HCT116 (cell line): Measurements from ENCODE around the gene HEATR3. TPM values are rescaled to one million over a fixed set of nuclear protein-coding genes. Genes with fewer than 3 reads are reported as not detected.

Experiments
- ATAC-seq: fragments of 200-7000 bp; cut with Tn5 transposase; 2 replicates; pipeline ENCODE4 v1.9.1; 2020; ENCODE audit warnings: mild to moderate bottlenecking, moderate library complexity
- BruUV-seq: library from RNA; stranded (reverse); fragments of 400-500 nt; replicated peaks from 2 replicates; lab custom pipeline; 2021; lab: Mats Ljungman, UMichigan
- CTCF ChIA-PET: fragments of 300-600 bp; sonication (Branson Sonifier 250); formaldehyde crosslinking; loops from one replicate; lab custom pipeline; 2021; ENCODE audit warnings: antibody characterized with exemption; lab: Charles Lee
- POLR2A ChIA-PET: fragments of 300-600, 350-600 bp; sonication (Branson Sonifier 250); formaldehyde crosslinking; loops from one replicate; lab custom pipeline; 2021; ENCODE audit warnings: antibody characterized with exemption; lab: Charles Lee
- RAD21 ChIA-PET, 2 experiments: fragments of 300-600 bp; sonication (Branson Sonifier 250); formaldehyde crosslinking; loops; one replicate each; lab custom pipeline; 2023; ENCODE audit warnings: low total read pairs in 2 of 2; ENCODE audit not compliant: uncharacterized antibody in 2 of 2, unreplicated experiment in 2 of 2, low non-redundant PET in 1 of 2; lab: Charles Lee
- DNase-seq: peaks from one replicate; pipeline ENCODE4 v3.0.0-alpha.2; 2010; ENCODE audit warnings: low read depth, low spot score
- H2AFZ ChIP-seq: fragments of 200-600 bp; shearing (Covaris generic), sonication (generic); 2 replicates; pipeline ENCODE4 v1.6.1; 2017; ENCODE audit warnings: low read depth, mixed run types, mixed read lengths, antibody characterized with exemption, low read length; ENCODE audit not compliant: poor library complexity, severe bottlenecking
- H3K27ac ChIP-seq: 2 replicates; pipeline ENCODE4 v1.5.1; 2012; ENCODE audit warnings: low read depth, low read length
- H3K27me3 ChIP-seq: fragments of 200-600 bp; sonication (generic); 2 replicates; pipeline ENCODE4 v1.6.1; 2016; ENCODE audit warnings: mixed run types, low read length, mixed read lengths; ENCODE audit not compliant: insufficient read depth
- H3K36me3 ChIP-seq, 2 experiments: fragments of 200-500 bp in 1 of 2; fragments of 200-600 bp in 1 of 2; sonication (Bioruptor generic) in 1 of 2; sonication (generic) in 1 of 2; 2 replicates each; pipeline versions ENCODE4 v1.5.1 to v1.6.1; 2014 to 2016; ENCODE audit warnings: low read length in 2 of 2, inconsistent platforms in 1 of 2, mixed read lengths in 1 of 2, mixed run types in 1 of 2; ENCODE audit not compliant: insufficient read depth in 2 of 2, control insufficient read depth in 1 of 2
- H3K4me1 ChIP-seq, 2 experiments: fragments of 200-600 bp in 1 of 2; sonication (generic) in 1 of 2; 2 replicates each; pipeline versions ENCODE4 v1.5.1 to v1.6.1; 2012 to 2017; ENCODE audit warnings: low read length in 2 of 2, inconsistent platforms in 1 of 2, mild to moderate bottlenecking in 1 of 2, mixed read lengths in 1 of 2, mixed run types in 1 of 2, moderate library complexity in 1 of 2; ENCODE audit not compliant: insufficient read depth in 2 of 2, control insufficient read depth in 1 of 2
- H3K4me2 ChIP-seq: fragments of 200-600 bp; sonication (generic); 2 replicates; pipeline ENCODE4 v1.6.1; 2017; ENCODE audit warnings: mixed run types, low read length, mixed read lengths
- H3K4me3 ChIP-seq, 2 experiments: fragments of 200-600 bp in 1 of 2; sonication (generic) in 1 of 2; replicated peaks in 1 of 2; 2 replicates each; pipeline ENCODE4 v1.5.1; 2011 to 2016; ENCODE audit warnings: low read length in 2 of 2, control low read depth in 1 of 2, low read depth in 1 of 2, mild to moderate bottlenecking in 1 of 2, mixed read lengths in 1 of 2, mixed run types in 1 of 2
- H3K79me2 ChIP-seq: fragments of 200-600 bp; sonication (generic); 2 replicates; pipeline ENCODE4 v1.6.1; 2017; ENCODE audit warnings: mild to moderate bottlenecking, mixed run types, low read length, moderate library complexity, mixed read lengths; ENCODE audit not compliant: insufficient read depth
- H3K9ac ChIP-seq: fragments of 200-600 bp; sonication (generic); 2 replicates; pipeline ENCODE4 v1.6.1; 2016; ENCODE audit warnings: low read length, mixed read lengths
- H3K9me2 ChIP-seq: fragments of 200-600 bp; sonication (generic), shearing (Covaris generic); 2 replicates; pipeline ENCODE4 v1.6.1; 2017; ENCODE audit warnings: mixed run types, mild to moderate bottlenecking, moderate library complexity; ENCODE audit not compliant: insufficient read depth
- H3K9me3 ChIP-seq, 2 experiments: fragments of 200-500 bp in 1 of 2; fragments of 200-600 bp in 1 of 2; sonication (Bioruptor generic) in 1 of 2; sonication (generic) in 1 of 2; 2 replicates each; pipeline ENCODE4 v1.6.1; 2014 to 2017; ENCODE audit warnings: low read length in 2 of 2, mixed read lengths in 2 of 2, inconsistent platforms in 1 of 2, low read depth in 1 of 2, mild to moderate bottlenecking in 1 of 2, mixed run types in 1 of 2, moderate library complexity in 1 of 2; ENCODE audit not compliant: control insufficient read depth in 1 of 2, insufficient read depth in 1 of 2
- H4K20me1 ChIP-seq: fragments of 200-600 bp; sonication (generic), shearing (Covaris generic); 2 replicates; pipeline ENCODE4 v1.6.1; 2017; ENCODE audit warnings: mixed run types, mild to moderate bottlenecking, moderate library complexity; ENCODE audit not compliant: insufficient read depth
- EGR1 ChIP-seq: IDR thresholded peaks from 2 replicates; pipeline ENCODE4 v1.6.1; 2012; ENCODE audit warnings: low read depth
- JUND ChIP-seq: IDR thresholded peaks from 2 replicates; pipeline ENCODE4 v1.6.1; 2012
- POLR2AphosphoS5 ChIP-seq: IDR thresholded peaks from 2 replicates; pipeline ENCODE4 v1.6.1; 2011; ENCODE audit warnings: mild to moderate bottlenecking, low read depth, low read length, moderate library complexity
- RAD21 ChIP-seq: IDR thresholded peaks from 2 replicates; pipeline ENCODE4 v1.6.1; 2012; ENCODE audit warnings: low read depth, mild to moderate bottlenecking
- SRF ChIP-seq: IDR thresholded peaks from 2 replicates; pipeline ENCODE4 v1.6.1; 2012; ENCODE audit warnings: low read depth
- TCF7L2 ChIP-seq: IDR thresholded peaks from 2 replicates; pipeline ENCODE4 v1.7.0; 2011; ENCODE audit warnings: borderline replicate concordance, inconsistent platforms; ENCODE audit not compliant: insufficient read depth, insufficient read length; ENCODE audit errors: extremely low read depth
- ZNF274 ChIP-seq: fragments of 200-500 bp; sonication (Bioruptor generic); IDR thresholded peaks from 2 replicates; pipeline ENCODE4 v1.6.1; 2014; ENCODE audit warnings: mild to moderate bottlenecking, low read depth, low read length, inconsistent platforms
- intact Hi-C: fragments of 100-400 bp; cut with micrococcal nuclease; formaldehyde crosslinking; loops from 2 replicates; pipeline ENCODE4 v1.10.0; 2022
- total RNA-seq: library from RNA; stranded (reverse); gene quantifications from one replicate; pipeline ENCODE4 v1.2.1, GENCODE V29; 2021; ENCODE audit not compliant: unreplicated experiment
- TF ChIP-seq, protein P1 (sequence below), 3 experiments: fragments of 200-600 bp in 1 of 3; sonication (generic) in 1 of 3; IDR thresholded peaks in 2 of 3; conservative IDR thresholded peaks in 1 of 3; 2 replicates each; pipeline ENCODE4 v1.5.1; 2012 to 2017; ENCODE audit warnings: low read depth in 2 of 3, low read length in 2 of 3, antibody characterized with exemption in 1 of 3, borderline replicate concordance in 1 of 3, control low read depth in 1 of 3, mild to moderate bottlenecking in 1 of 3, mixed read lengths in 1 of 3, mixed run types in 1 of 3, moderate library complexity in 1 of 3; ENCODE audit not compliant: insufficient read depth in 1 of 3
- TF ChIP-seq, protein P2 (sequence below): IDR thresholded peaks from 2 replicates; pipeline ENCODE4 v1.6.1; 2012
- TF ChIP-seq, protein P3 (sequence below): IDR thresholded peaks from 2 replicates; pipeline ENCODE4 v1.6.1; 2012; ENCODE audit warnings: low read depth
- TF ChIP-seq, protein P4 (sequence below): IDR thresholded peaks from 2 replicates; pipeline ENCODE4 v1.6.1; 2011; ENCODE audit warnings: mild to moderate bottlenecking, low read length, moderate library complexity; ENCODE audit not compliant: insufficient replicate concordance; ENCODE audit errors: extremely low read depth

HEATR3 gene
- total RNA-seq, 1 experiment from 2014 or later, result 16.3 TPM

DNA sequence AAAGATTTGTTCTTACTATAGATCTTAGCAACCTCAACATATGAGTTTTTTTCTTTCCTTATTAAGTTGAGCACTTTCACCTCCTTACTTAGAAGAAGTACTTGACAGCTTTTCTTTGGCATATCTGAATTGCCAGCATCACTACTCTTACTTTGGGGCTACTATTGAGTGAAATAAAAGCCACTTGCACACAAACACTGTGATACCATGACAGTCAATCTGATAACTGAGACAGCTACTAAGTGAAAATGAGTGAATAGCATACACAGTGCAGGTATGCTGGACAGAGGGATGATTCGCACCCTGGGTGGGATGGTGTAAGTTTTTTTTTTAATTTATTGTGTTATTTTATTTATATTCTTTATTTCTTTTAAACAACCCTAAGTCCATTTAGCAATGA is 73.8 kb downstream of the HEATR3 start:
- no peak overlapping the region for H3K4me3 ChIP-seq
- no TSS peak for BruUV-seq
- intact Hi-C loops, result loop anchor here (10.0 kb wide), 1 partner anchor 535 kb away; no protein-coding TSS in a partner anchor
- H3K79me2 ChIP-seq, result no peaks in the 10 kb centered on the region
- H4K20me1 ChIP-seq, result no peaks in the 10 kb centered on the region
- no peak for ATAC-seq
- H3K9ac ChIP-seq, result no peak overlapping the region
- H3K27me3 ChIP-seq, result no peaks in the 10 kb centered on the region
- no peaks in the 10 kb centered on the region for H3K36me3 ChIP-seq
- no peak overlapping the region for H3K27ac ChIP-seq
- H2AFZ ChIP-seq, result no peak overlapping the region
- no peak for TF ChIP-seq ZNF274
- TF ChIP-seq SRF, result no peak
- TF ChIP-seq EGR1, result no peak
- no peak for TF ChIP-seq POLR2AphosphoS5
- no peak for TF ChIP-seq TCF7L2
- no peak for TF ChIP-seq RAD21
- TF ChIP-seq, protein P1, sequence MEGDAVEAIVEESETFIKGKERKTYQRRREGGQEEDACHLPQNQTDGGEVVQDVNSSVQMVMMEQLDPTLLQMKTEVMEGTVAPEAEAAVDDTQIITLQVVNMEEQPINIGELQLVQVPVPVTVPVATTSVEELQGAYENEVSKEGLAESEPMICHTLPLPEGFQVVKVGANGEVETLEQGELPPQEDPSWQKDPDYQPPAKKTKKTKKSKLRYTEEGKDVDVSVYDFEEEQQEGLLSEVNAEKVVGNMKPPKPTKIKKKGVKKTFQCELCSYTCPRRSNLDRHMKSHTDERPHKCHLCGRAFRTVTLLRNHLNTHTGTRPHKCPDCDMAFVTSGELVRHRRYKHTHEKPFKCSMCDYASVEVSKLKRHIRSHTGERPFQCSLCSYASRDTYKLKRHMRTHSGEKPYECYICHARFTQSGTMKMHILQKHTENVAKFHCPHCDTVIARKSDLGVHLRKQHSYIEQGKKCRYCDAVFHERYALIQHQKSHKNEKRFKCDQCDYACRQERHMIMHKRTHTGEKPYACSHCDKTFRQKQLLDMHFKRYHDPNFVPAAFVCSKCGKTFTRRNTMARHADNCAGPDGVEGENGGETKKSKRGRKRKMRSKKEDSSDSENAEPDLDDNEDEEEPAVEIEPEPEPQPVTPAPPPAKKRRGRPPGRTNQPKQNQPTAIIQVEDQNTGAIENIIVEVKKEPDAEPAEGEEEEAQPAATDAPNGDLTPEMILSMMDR (IDR thresholded peaks at IDR 0.05 in 2 of 3, conservative IDR thresholded peaks at IDR 0.05 in 1 of 3; ENCODE audit: borderline replicate concordance in 1 of 3, insufficient read depth in 1 of 3, low read depth in 2 of 3, low read length in 2 of 3), result no peak
- TF ChIP-seq, all 23 proteins: peak for 0
- no peak for DNase-seq
- H3K9me3 ChIP-seq, result no peaks in the 10 kb centered on the region
- CTCF ChIA-PET, result no interaction called here
- no peaks in the 10 kb centered on the region for H3K9me2 ChIP-seq
- POLR2A ChIA-PET, result no interaction called here
- RAD21 ChIA-PET, result no interaction called here
- H3K4me1 ChIP-seq, result no peaks in the 10 kb centered on the region
- H3K4me2 ChIP-seq, result no peak overlapping the region

DNA sequence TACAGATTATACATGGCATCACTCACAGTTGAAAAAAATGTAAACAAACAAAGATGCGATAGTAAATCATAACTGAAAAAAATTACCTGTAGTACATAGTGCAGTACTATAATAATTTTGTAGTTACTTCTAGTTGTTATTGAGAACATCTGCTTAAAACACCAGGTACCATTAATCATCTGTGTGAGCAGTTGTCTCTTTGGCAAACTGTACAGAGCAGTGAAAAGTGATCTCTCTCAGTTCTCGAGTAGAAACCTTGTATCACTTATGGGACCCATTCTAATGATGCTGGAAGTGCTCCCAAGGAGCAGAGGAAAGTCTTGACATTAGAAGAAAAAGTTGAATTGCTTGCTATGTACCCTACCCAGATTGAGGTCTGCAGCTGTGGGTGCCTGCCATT is 78.4 kb downstream of the HEATR3 start:
- H3K4me2 ChIP-seq, result no peak overlapping the region
- H2AFZ ChIP-seq, result no peak overlapping the region
- ChIA-PET RAD21 (interaction anchor here (0.6 to 0.7 kb wide), 2 partner anchors 19 to 89 kb away, joined by 5 to 6 read pairs; no protein-coding TSS in a partner anchor), CTCF (interaction anchor here (0.7 kb wide), 1 partner anchor 85 kb away, joined by 3 read pairs; no protein-coding TSS in a partner anchor), POLR2A (no interaction called here)
- intact Hi-C loops, result no loop called here
- H3K9ac ChIP-seq, result no peak overlapping the region
- H3K9me2 ChIP-seq, result no peaks in the 10 kb centered on the region
- no peak overlapping the region for H3K27ac ChIP-seq
- no peaks in the 10 kb centered on the region for H3K36me3 ChIP-seq
- H3K4me3 ChIP-seq, result no peak overlapping the region
- H3K27me3 ChIP-seq, result no peaks in the 10 kb centered on the region
- DNase-seq, result no peak
- BruUV-seq, result no TSS peak
- H3K4me1 ChIP-seq, result peaks cover 0 to 6% of the 10 kb centered on the region in 2 experiments; a peak in 1 of 4 replicates
- no peaks in the 10 kb centered on the region for H3K79me2 ChIP-seq
- no peaks in the 10 kb centered on the region for H3K9me3 ChIP-seq
- H4K20me1 ChIP-seq, result no peaks in the 10 kb centered on the region
- no peak for ATAC-seq
- TF ChIP-seq, protein P2, sequence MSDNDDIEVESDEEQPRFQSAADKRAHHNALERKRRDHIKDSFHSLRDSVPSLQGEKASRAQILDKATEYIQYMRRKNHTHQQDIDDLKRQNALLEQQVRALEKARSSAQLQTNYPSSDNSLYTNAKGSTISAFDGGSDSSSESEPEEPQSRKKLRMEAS, result no peak
- TF ChIP-seq JUND (no peak), RAD21 (no peak), EGR1 (no peak)
- TF ChIP-seq, protein P3, sequence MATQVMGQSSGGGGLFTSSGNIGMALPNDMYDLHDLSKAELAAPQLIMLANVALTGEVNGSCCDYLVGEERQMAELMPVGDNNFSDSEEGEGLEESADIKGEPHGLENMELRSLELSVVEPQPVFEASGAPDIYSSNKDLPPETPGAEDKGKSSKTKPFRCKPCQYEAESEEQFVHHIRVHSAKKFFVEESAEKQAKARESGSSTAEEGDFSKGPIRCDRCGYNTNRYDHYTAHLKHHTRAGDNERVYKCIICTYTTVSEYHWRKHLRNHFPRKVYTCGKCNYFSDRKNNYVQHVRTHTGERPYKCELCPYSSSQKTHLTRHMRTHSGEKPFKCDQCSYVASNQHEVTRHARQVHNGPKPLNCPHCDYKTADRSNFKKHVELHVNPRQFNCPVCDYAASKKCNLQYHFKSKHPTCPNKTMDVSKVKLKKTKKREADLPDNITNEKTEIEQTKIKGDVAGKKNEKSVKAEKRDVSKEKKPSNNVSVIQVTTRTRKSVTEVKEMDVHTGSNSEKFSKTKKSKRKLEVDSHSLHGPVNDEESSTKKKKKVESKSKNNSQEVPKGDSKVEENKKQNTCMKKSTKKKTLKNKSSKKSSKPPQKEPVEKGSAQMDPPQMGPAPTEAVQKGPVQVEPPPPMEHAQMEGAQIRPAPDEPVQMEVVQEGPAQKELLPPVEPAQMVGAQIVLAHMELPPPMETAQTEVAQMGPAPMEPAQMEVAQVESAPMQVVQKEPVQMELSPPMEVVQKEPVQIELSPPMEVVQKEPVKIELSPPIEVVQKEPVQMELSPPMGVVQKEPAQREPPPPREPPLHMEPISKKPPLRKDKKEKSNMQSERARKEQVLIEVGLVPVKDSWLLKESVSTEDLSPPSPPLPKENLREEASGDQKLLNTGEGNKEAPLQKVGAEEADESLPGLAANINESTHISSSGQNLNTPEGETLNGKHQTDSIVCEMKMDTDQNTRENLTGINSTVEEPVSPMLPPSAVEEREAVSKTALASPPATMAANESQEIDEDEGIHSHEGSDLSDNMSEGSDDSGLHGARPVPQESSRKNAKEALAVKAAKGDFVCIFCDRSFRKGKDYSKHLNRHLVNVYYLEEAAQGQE, result no peak
- TF ChIP-seq, protein P4, sequence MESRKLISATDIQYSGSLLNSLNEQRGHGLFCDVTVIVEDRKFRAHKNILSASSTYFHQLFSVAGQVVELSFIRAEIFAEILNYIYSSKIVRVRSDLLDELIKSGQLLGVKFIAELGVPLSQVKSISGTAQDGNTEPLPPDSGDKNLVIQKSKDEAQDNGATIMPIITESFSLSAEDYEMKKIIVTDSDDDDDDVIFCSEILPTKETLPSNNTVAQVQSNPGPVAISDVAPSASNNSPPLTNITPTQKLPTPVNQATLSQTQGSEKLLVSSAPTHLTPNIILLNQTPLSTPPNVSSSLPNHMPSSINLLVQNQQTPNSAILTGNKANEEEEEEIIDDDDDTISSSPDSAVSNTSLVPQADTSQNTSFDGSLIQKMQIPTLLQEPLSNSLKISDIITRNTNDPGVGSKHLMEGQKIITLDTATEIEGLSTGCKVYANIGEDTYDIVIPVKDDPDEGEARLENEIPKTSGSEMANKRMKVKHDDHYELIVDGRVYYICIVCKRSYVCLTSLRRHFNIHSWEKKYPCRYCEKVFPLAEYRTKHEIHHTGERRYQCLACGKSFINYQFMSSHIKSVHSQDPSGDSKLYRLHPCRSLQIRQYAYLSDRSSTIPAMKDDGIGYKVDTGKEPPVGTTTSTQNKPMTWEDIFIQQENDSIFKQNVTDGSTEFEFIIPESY, result no peak
